AG04449 (cell line): Measurements from ENCODE around the gene CD300C.
"Not testable (repeated sequence)": the region's sequence is repeated elsewhere in the genome, so short reads cannot be mapped to it uniquely, and the experiment has no call there.

Experiments
- CTCF ChIA-PET: fragments of 350-600 bp; formaldehyde crosslinking; extraction: SDS; loops from one replicate; lab custom pipeline; 2021; ENCODE audit warnings: antibody characterized with exemption; lab: Yijun Ruan, JAX
- POLR2A ChIA-PET: fragments of 400-600, 350-600 bp; formaldehyde crosslinking; extraction: SDS; loops from one replicate; lab custom pipeline; 2020; ENCODE audit warnings: antibody characterized with exemption, inconsistent platforms; lab: Yijun Ruan, JAX
- DNase-seq: peaks from one replicate; pipeline ENCODE4 v3.0.0-alpha.2; 2010; ENCODE audit warnings: low read depth, low spot score
- H3K4me3 ChIP-seq: 2 replicates; pipeline ENCODE4 v1.5.1; 2011; ENCODE audit warnings: low read depth, mild to moderate bottlenecking, control low read depth, low read length
- CTCF ChIP-seq: IDR thresholded peaks from one replicate; pipeline ENCODE4 v1.5.1; 2011; ENCODE audit warnings: mild to moderate bottlenecking, moderate library complexity, low read length, control low read depth, inconsistent platforms; ENCODE audit not compliant: insufficient read depth; ENCODE audit errors: missing control alignments

The CD300C gene

GRCh38 chr17:74520790-74521480 lies 25.0 kb downstream of the CD300C start:
- TF ChIP-seq CTCF = no peak
- ChIA-PET POLR2A (no interaction called here), CTCF (no interaction called here)
- H3K4me3 ChIP-seq = no peak overlapping the region
- DNase-seq = no peak

- TF ChIP-seq CTCF = no peak
- H3K4me3 ChIP-seq = no peak overlapping the region
- DNase-seq = no peak
- ChIA-PET CTCF (no interaction called here), POLR2A (no interaction called here)
Measured at GRCh38 chr17:74520016-74520434, 25.9 kb downstream of the CD300C start.

- H3K4me3 ChIP-seq, POLR2A ChIA-PET, CTCF ChIA-PET, DNase-seq: not testable (repeated sequence)
Measured at GRCh38 chr17:74518413-74518981, 27.4 kb downstream of the CD300C start.

- H3K4me3 ChIP-seq = no peak overlapping the region
- DNase-seq = no peak
- ChIA-PET POLR2A (no interaction called here), CTCF (no interaction called here)
- TF ChIP-seq CTCF = no peak
Measured at GRCh38 chr17:74516561-74517328, 29.2 kb downstream of the CD300C start.

- no peak for DNase-seq
- ChIA-PET POLR2A (no interaction called here), CTCF (no interaction called here)
- TF ChIP-seq CTCF = no peak
- no peak overlapping the region for H3K4me3 ChIP-seq
Measured at GRCh38 chr17:74515941-74516340, 30.0 kb downstream of the CD300C start.

- TF ChIP-seq CTCF = no peak
- no peak overlapping the region for H3K4me3 ChIP-seq
- POLR2A ChIA-PET = no interaction called here
- CTCF ChIA-PET = no interaction called here
- no peak for DNase-seq
Measured at GRCh38 chr17:74514632-74515334, 31.1 kb downstream of the CD300C start.
